ENCODE data around the gene BAIAP2.

Gene BAIAP2

GRCh38 chr17:81095383-81095762, 60.4 kb downstream of the BAIAP2 start:
- H3K27me3 ChIP-seq (replicated peaks; ENCODE audit: insufficient read depth, low read length) = peaks cover 94% of the 10 kb centered on the region
- H3K9me3 ChIP-seq (replicated peaks; ENCODE audit: insufficient read depth, low read length) = no peaks in the 10 kb centered on the region
- peaks cover 5% of the 10 kb centered on the region; the same call in 1 of the 2 replicates for H3K4me1 ChIP-seq (ENCODE audit: low read length)
- H3K27ac ChIP-seq (ENCODE audit: low read length) = no peak overlapping the region
- no peak overlapping the region for H2AFZ ChIP-seq (ENCODE audit: low read length)
- H3K36me3 ChIP-seq (replicated peaks; ENCODE audit: insufficient read depth, low read length) = no peaks in the 10 kb centered on the region
- no peak overlapping the region for H3K4me3 ChIP-seq (ENCODE audit: low read length)
- no peak for TF ChIP-seq CTCF (IDR thresholded peaks at IDR 0.05; ENCODE audit: low read length)
- no peak for TF ChIP-seq EZH2 (optimal IDR thresholded peaks at IDR 0.05; ENCODE audit: low read depth, low read length)
- TF ChIP-seq EZH2phosphoT487 (IDR thresholded peaks at IDR 0.05; ENCODE audit: low read length) = no peak
- no peaks in the 10 kb centered on the region for H3K9me2 ChIP-seq (replicated peaks; ENCODE audit: insufficient read depth, low read length)
- no peaks in the 10 kb centered on the region for H4K20me1 ChIP-seq (ENCODE audit: insufficient read depth, low read length)
- H3F3A ChIP-seq (ENCODE audit: insufficient read depth, low read length) = no peaks in the 10 kb centered on the region
- peak overlapping the region; percentile 43; the same call in 1 of the 2 replicates for H3K4me2 ChIP-seq (ENCODE audit: low read depth, low read length)
- no peak overlapping the region for H3K9ac ChIP-seq (ENCODE audit: low read length)
- DNase-seq = no peak
- no peaks in the 10 kb centered on the region for H3K79me2 ChIP-seq (ENCODE audit: low read length)

DNA sequence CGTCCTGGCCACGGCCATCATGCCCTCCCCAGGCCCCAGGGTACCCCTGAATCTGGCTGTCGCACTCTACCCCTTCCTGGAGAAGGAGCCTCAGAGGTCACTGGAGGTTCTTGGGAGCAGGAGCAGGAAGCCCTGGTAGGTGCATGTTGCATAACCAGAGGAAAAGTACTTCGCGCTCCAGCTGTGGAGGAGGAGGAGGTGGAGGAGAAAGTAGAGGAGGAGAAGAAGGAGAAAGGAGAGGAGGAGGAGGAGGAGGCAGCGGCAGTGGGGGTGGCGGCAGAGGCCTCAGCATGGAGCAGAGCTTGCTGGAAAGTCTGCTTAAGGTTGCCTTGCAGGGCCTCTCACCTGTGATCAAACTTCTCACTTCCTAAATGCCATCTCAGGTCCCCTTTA, 61.8 kb downstream of the BAIAP2 start:
- H3K9ac ChIP-seq (ENCODE audit: low read length) = no peak overlapping the region

DNA sequence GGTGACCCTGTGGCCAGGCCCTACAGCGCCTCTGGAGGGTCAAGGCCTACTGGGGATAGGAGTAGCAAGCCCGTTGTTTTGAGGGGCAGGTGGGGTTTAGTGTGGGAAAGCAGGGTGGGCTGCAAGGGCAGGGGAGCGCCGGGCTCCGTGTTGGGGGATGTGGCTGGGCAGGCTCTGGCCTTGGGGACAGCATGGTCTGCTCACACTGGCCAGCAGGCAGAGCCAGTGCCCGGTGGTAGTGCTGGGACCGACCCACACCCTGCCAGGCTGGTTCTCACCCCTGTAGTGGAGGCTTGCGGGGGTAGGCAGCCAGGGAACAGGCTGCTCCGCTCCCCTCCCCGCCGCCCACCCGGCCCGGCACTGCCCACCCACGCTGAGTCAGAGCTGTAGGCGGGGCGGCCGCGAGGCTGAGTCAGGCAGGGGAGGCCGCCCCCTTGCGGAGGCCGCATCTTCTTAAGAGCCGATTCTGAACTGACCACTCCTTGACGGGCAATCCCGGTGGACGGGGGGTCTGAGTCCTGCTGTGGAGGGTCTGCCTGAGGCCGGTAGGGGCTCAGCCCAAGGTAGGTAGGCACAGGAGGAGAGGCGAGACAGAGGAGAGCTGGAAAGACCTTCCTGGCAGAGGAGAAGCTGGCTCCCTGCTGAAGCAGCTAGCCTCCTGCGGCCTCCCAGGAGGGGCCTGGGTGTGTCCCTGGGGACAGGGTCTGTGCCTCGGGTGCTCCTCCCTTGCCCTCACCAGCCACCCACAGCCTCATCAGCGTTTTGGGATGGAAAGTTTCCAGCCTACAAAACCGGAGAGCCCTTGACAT, 62.4 kb downstream of the BAIAP2 start:
- DNase-seq = no peak
- TF ChIP-seq EZH2phosphoT487 (IDR thresholded peaks at IDR 0.05; ENCODE audit: low read length) (no peak), EZH2 (optimal IDR thresholded peaks at IDR 0.05; ENCODE audit: low read depth, low read length) (no peak), CTCF (IDR thresholded peaks at IDR 0.05; ENCODE audit: low read length) (peak; percentile 45)
- Histone ChIP-seq H3K9ac (ENCODE audit: low read length) (no peak overlapping the region), H3K27me3 (replicated peaks; ENCODE audit: insufficient read depth, low read length) (peaks cover 84% of the 10 kb centered on the region), H2AFZ (ENCODE audit: low read length) (no peak overlapping the region), H3K27ac (ENCODE audit: low read length) (no peak overlapping the region), H3K4me1 (ENCODE audit: low read length) (peaks cover 5% of the 10 kb centered on the region; the same call in 1 of the 2 replicates), H3K4me2 (ENCODE audit: low read depth, low read length) (peak overlapping the region; percentile 23; the same call in 1 of the 2 replicates), H3F3A (ENCODE audit: insufficient read depth, low read length) (no peaks in the 10 kb centered on the region), H3K79me2 (ENCODE audit: low read length) (no peaks in the 10 kb centered on the region), H4K20me1 (ENCODE audit: insufficient read depth, low read length) (no peaks in the 10 kb centered on the region), H3K36me3 (replicated peaks; ENCODE audit: insufficient read depth, low read length) (no peaks in the 10 kb centered on the region), H3K9me3 (replicated peaks; ENCODE audit: insufficient read depth, low read length) (no peaks in the 10 kb centered on the region), H3K4me3 (ENCODE audit: low read length) (no peak overlapping the region), H3K9me2 (replicated peaks; ENCODE audit: insufficient read depth, low read length) (no peaks in the 10 kb centered on the region)

More for the DNA sequence above, 61.8 kb downstream of the BAIAP2 start:
- Histone ChIP-seq H2AFZ (ENCODE audit: low read length) (no peak overlapping the region), H3K4me1 (ENCODE audit: low read length) (peaks cover 5% of the 10 kb centered on the region; the same call in 1 of the 2 replicates), H3F3A (ENCODE audit: insufficient read depth, low read length) (no peaks in the 10 kb centered on the region), H3K4me2 (ENCODE audit: low read depth, low read length) (no peak overlapping the region), H3K79me2 (ENCODE audit: low read length) (no peaks in the 10 kb centered on the region), H3K27me3 (replicated peaks; ENCODE audit: insufficient read depth, low read length) (peaks cover 86% of the 10 kb centered on the region), H3K4me3 (ENCODE audit: low read length) (no peak overlapping the region), H3K9me2 (replicated peaks; ENCODE audit: insufficient read depth, low read length) (no peaks in the 10 kb centered on the region), H3K9me3 (replicated peaks; ENCODE audit: insufficient read depth, low read length) (no peaks in the 10 kb centered on the region), H3K27ac (ENCODE audit: low read length) (no peak overlapping the region), H4K20me1 (ENCODE audit: insufficient read depth, low read length) (no peaks in the 10 kb centered on the region), H3K36me3 (replicated peaks; ENCODE audit: insufficient read depth, low read length) (no peaks in the 10 kb centered on the region)
- TF ChIP-seq EZH2 (optimal IDR thresholded peaks at IDR 0.05; ENCODE audit: low read depth, low read length) = no peak
- no peak for TF ChIP-seq EZH2phosphoT487 (IDR thresholded peaks at IDR 0.05; ENCODE audit: low read length)
- TF ChIP-seq CTCF (IDR thresholded peaks at IDR 0.05; ENCODE audit: low read length) = no peak
- DNase-seq = no peak
